Measurements from ENCODE around the gene EFL1.
"Not testable (repeated sequence)": the region's sequence is repeated elsewhere in the genome, so short reads cannot be mapped to it uniquely, and the experiment has no call there.

The EFL1 gene

GRCh38 chr15:82195818-82196217 lies 66.7 kb downstream of the EFL1 start:
- DNase-seq: not testable (repeated sequence)

GRCh38 chr15:82194488-82194887 lies 68.0 kb downstream of the EFL1 start:
- DNase-seq: not testable (repeated sequence)

- DNase-seq: not testable (repeated sequence)
These were observed 69.1 kb downstream of the EFL1 start for GRCh38 chr15:82193435-82193834.

GRCh38 chr15:82192394-82192793 lies 70.1 kb downstream of the EFL1 start:
- DNase-seq: not testable (repeated sequence)

GRCh38 chr15:82186719-82187406 lies 75.7 kb downstream of the EFL1 start:
- DNase-seq: no peak

- no peak for DNase-seq
These were observed 76.4 kb downstream of the EFL1 start for GRCh38 chr15:82186161-82186560.

GRCh38 chr15:82184776-82185175 lies 77.8 kb downstream of the EFL1 start:
- DNase-seq: no peak

- no peak for DNase-seq
These were observed 78.2 kb downstream of the EFL1 start for GRCh38 chr15:82184355-82184754.

- no peak for DNase-seq
These were observed 79.2 kb downstream of the EFL1 start for GRCh38 chr15:82183121-82184031.

- no peak for DNase-seq
These were observed 81.2 kb downstream of the EFL1 start for GRCh38 chr15:82181371-82181770.

- no peak for DNase-seq
These were observed 84.5 kb downstream of the EFL1 start for GRCh38 chr15:82178061-82178460.

- no peak for DNase-seq
These were observed 85.1 kb downstream of the EFL1 start for GRCh38 chr15:82177291-82178010.

- DNase-seq: no peak
These were observed 86.0 kb downstream of the EFL1 start for GRCh38 chr15:82176542-82176941.

GRCh38 chr15:82174471-82175235 lies 87.9 kb downstream of the EFL1 start:
- no peak for DNase-seq

- no peak for DNase-seq
These were observed 89.4 kb downstream of the EFL1 start for GRCh38 chr15:82173108-82173507.

- no peak for DNase-seq
These were observed 90.0 kb downstream of the EFL1 start for GRCh38 chr15:82172506-82172905.

- no peak for DNase-seq
These were observed 93.8 kb downstream of the EFL1 start for GRCh38 chr15:82168757-82169156.

- no peak for DNase-seq
These were observed 94.2 kb downstream of the EFL1 start for GRCh38 chr15:82168296-82168695.

- no peak for DNase-seq
These were observed 96.6 kb downstream of the EFL1 start for GRCh38 chr15:82165948-82166376.

- DNase-seq: no peak
These were observed 102.6 kb downstream of the EFL1 start for GRCh38 chr15:82159922-82160321.

GRCh38 chr15:82158811-82159210 lies 103.7 kb downstream of the EFL1 start:
- DNase-seq: no peak

GRCh38 chr15:82150645-82151044 lies 111.9 kb downstream of the EFL1 start:
- DNase-seq: no peak

Measured in CD4-positive, alpha-beta T cell treated with Interferon gamma for 1 hour (primary cell).